H1 (cell line): ENCODE results near the gene SRI. TPM values are rescaled to one million over a fixed set of nuclear protein-coding genes. Genes with fewer than 3 reads are reported as not detected.

Experiments used
- CTCF ChIA-PET: fragments of 300-600 bp; sonication (Branson Sonifier 250); formaldehyde crosslinking; loops from one replicate; lab custom pipeline; 2021; ENCODE audit not compliant: partially characterized antibody; lab: Charles Lee
- POLR2A ChIA-PET: fragments of 300-600 bp; sonication (Branson Sonifier 250); formaldehyde crosslinking; loops from one replicate; lab custom pipeline; 2021; ENCODE audit warnings: inconsistent platforms; ENCODE audit not compliant: partially characterized antibody; lab: Charles Lee
- DNase-seq, 2 experiments: peaks; one replicate each; pipeline versions ENCODE4 v3.0.0 to v3.0.0-alpha.2; 2010 to 2022; ENCODE audit warnings: low spot score in 2 of 2, low read depth in 1 of 2, mixed read lengths in 1 of 2
- FAIRE-seq: peaks from 2 replicates; lab custom pipeline; 2011; peaks lifted over from hg19 to GRCh38; lab: Jason Lieb, UNC
- H2AFZ ChIP-seq: 2 replicates; pipeline ENCODE4 v1.8.1; 2012; ENCODE audit warnings: low read length, inconsistent platforms
- H2AK5ac ChIP-seq: 2 replicates; pipeline ENCODE4 v1.6.1; 2013; ENCODE audit warnings: low read depth, low read length
- H2BK120ac ChIP-seq: replicated peaks from 2 replicates; pipeline ENCODE3; 2013; ENCODE audit warnings: low read depth, low read length, inconsistent platforms
- H2BK12ac ChIP-seq: 2 replicates; pipeline ENCODE4 v1.6.1; 2013; ENCODE audit warnings: low read depth, low read length
- H2BK15ac ChIP-seq: 2 replicates; pipeline ENCODE4 v1.6.1; 2013; ENCODE audit warnings: low read length
- H2BK20ac ChIP-seq: 2 replicates; pipeline ENCODE4 v1.6.1; 2013; ENCODE audit warnings: low read length
- H2BK5ac ChIP-seq: 2 replicates; pipeline ENCODE4 v1.6.1; 2013; ENCODE audit warnings: low read depth, low read length
- H3K14ac ChIP-seq: 2 replicates; pipeline ENCODE4 v1.6.1; 2013; ENCODE audit warnings: inconsistent platforms; ENCODE audit not compliant: insufficient read length
- H3K18ac ChIP-seq: 2 replicates; pipeline ENCODE4 v1.6.1; 2013; ENCODE audit warnings: low read length; ENCODE audit errors: extremely low read depth
- H3K23ac ChIP-seq: 2 replicates; pipeline ENCODE4 v1.6.1; 2013; ENCODE audit warnings: inconsistent platforms; ENCODE audit not compliant: insufficient read length
- H3K23me2 ChIP-seq: 2 replicates; pipeline ENCODE4 v1.6.1; 2013; ENCODE audit warnings: low read depth, low read length
- H3K27ac ChIP-seq: 2 replicates; pipeline ENCODE4 v1.6.1; 2011; ENCODE audit warnings: low read depth, low read length, inconsistent platforms
- H3K27me3 ChIP-seq, 4 experiments: replicated peaks in 1 of 4; 1 replicate in 1 of 4; 2 replicates in 3 of 4; pipeline versions ENCODE4 v1.6.1 to v1.8.1; 2011 to 2013; ENCODE audit warnings: low read length in 3 of 4, mild to moderate bottlenecking in 3 of 4, inconsistent platforms in 2 of 4, mixed read lengths in 2 of 4, moderate library complexity in 1 of 4; ENCODE audit not compliant: control insufficient read depth in 3 of 4, insufficient read depth in 3 of 4; ENCODE audit errors: extremely low read depth in 1 of 4
- H3K36me3 ChIP-seq, 4 experiments: 2 replicates each; pipeline versions ENCODE4 v1.6.1 to v1.8.1; 2011 to 2013; ENCODE audit warnings: mild to moderate bottlenecking in 4 of 4, low read length in 3 of 4, moderate library complexity in 2 of 4, control low read depth in 1 of 4, inconsistent platforms in 1 of 4; ENCODE audit not compliant: insufficient read depth in 4 of 4, control insufficient read depth in 2 of 4
- H3K4ac ChIP-seq: replicated peaks from 2 replicates; pipeline ENCODE3; 2013; ENCODE audit warnings: low read length, low read depth, mixed read lengths, inconsistent platforms; ENCODE audit not compliant: insufficient read length
- H3K4me1 ChIP-seq, 4 experiments: replicated peaks in 1 of 4; 1 replicate in 1 of 4; 2 replicates in 3 of 4; pipeline versions ENCODE4 v1.6.1 to v1.8.1; 2011 to 2013; ENCODE audit warnings: low read length in 3 of 4, inconsistent platforms in 2 of 4, mixed read lengths in 1 of 4; ENCODE audit not compliant: insufficient read depth in 4 of 4, control insufficient read depth in 3 of 4
- H3K4me2 ChIP-seq, 2 experiments: 2 replicates each; pipeline versions ENCODE4 v1.6.1 to v1.8.1; 2011 to 2013; ENCODE audit warnings: low read depth in 2 of 2, low read length in 2 of 2, control low read depth in 1 of 2, inconsistent platforms in 1 of 2, mild to moderate bottlenecking in 1 of 2; ENCODE audit not compliant: insufficient read depth in 1 of 2
- H3K4me3 ChIP-seq, 4 experiments: fragments of 200-600, 300-600 bp in 1 of 4; sonication (generic), shearing (Covaris generic), sonication (Bioruptor Twin) in 1 of 4; 2 replicates each; pipeline versions ENCODE4 v1.5.1 to v1.8.1; 2011 to 2016; ENCODE audit warnings: low read length in 4 of 4, low read depth in 3 of 4, control low read depth in 2 of 4, inconsistent platforms in 2 of 4, mild to moderate bottlenecking in 2 of 4, mixed read lengths in 1 of 4, moderate library complexity in 1 of 4; ENCODE audit not compliant: insufficient read depth in 2 of 4; ENCODE audit errors: extremely low read depth in 1 of 4
- H3K56ac ChIP-seq: replicated peaks from 2 replicates; pipeline ENCODE3; 2013; ENCODE audit warnings: low read depth, mild to moderate bottlenecking, mixed read lengths, low read length, inconsistent platforms; ENCODE audit not compliant: insufficient read length
- H3K79me1 ChIP-seq: 2 replicates; pipeline ENCODE4 v1.6.1; 2013; ENCODE audit warnings: low read depth, low read length, control low read depth
- H3K79me2 ChIP-seq, 2 experiments: 2 replicates each; pipeline versions ENCODE4 v1.6.1 to v1.8.1; 2012 to 2013; ENCODE audit warnings: low read length in 2 of 2, mild to moderate bottlenecking in 2 of 2, inconsistent platforms in 1 of 2; ENCODE audit not compliant: insufficient read depth in 2 of 2, control insufficient read depth in 1 of 2
- H3K9ac ChIP-seq, 4 experiments: replicated peaks in 1 of 4; 1 replicate in 1 of 4; 2 replicates in 3 of 4; pipeline versions ENCODE4 v1.6.1 to v1.8.1; 2011 to 2013; ENCODE audit warnings: low read depth in 3 of 4, low read length in 3 of 4, control low read depth in 2 of 4, mild to moderate bottlenecking in 2 of 4, moderate library complexity in 2 of 4, inconsistent platforms in 1 of 4; ENCODE audit errors: extremely low read depth in 1 of 4
- H3K9me3 ChIP-seq, 2 experiments: 2 replicates each; pipeline versions ENCODE4 v1.6.1 to v1.8.1; 2012 to 2013; ENCODE audit warnings: mild to moderate bottlenecking in 2 of 2, moderate library complexity in 2 of 2, control low read depth in 1 of 2, inconsistent platforms in 1 of 2, low read depth in 1 of 2, low read length in 1 of 2, mixed read lengths in 1 of 2; ENCODE audit not compliant: insufficient read depth in 2 of 2
- H4K20me1 ChIP-seq, 2 experiments: replicated peaks in 1 of 2; 2 replicates each; pipeline versions ENCODE3 to v1.8.1; 2011 to 2013; ENCODE audit warnings: inconsistent platforms in 2 of 2, low read length in 2 of 2, mild to moderate bottlenecking in 1 of 2; ENCODE audit not compliant: insufficient read depth in 2 of 2, control insufficient read depth in 1 of 2
- H4K5ac ChIP-seq: 2 replicates; pipeline ENCODE4 v1.6.1; 2013; ENCODE audit warnings: low read length, low read depth, mixed read lengths, inconsistent platforms; ENCODE audit not compliant: insufficient read length
- H4K8ac ChIP-seq: 2 replicates; pipeline ENCODE4 v1.8.0; 2013; ENCODE audit warnings: mild to moderate bottlenecking, moderate library complexity, low read length, inconsistent platforms; ENCODE audit not compliant: insufficient read depth; ENCODE audit errors: extremely low read depth
- H4K91ac ChIP-seq: replicated peaks from 2 replicates; pipeline ENCODE3; 2013; ENCODE audit warnings: low read length, mixed read lengths, inconsistent platforms; ENCODE audit not compliant: insufficient read length
- ATF3 ChIP-seq: IDR thresholded peaks from 2 replicates; pipeline ENCODE4 v1.6.1; 2011; ENCODE audit warnings: low read depth, mild to moderate bottlenecking, low read length; ENCODE audit not compliant: insufficient read depth
- BRCA1 ChIP-seq: IDR thresholded peaks from 2 replicates; pipeline ENCODE4 v1.6.1; 2012; ENCODE audit warnings: low read depth, low read length, improper control_type of control experiment
- KDM1A ChIP-seq: fragments of 200-600, 300-600 bp; sonication (generic); IDR thresholded peaks from 2 replicates; pipeline ENCODE4 v1.7.1; 2016; ENCODE audit warnings: mild to moderate bottlenecking, low read length, borderline replicate concordance
- MAFK ChIP-seq: IDR thresholded peaks from 2 replicates; pipeline ENCODE4 v1.6.1; 2012; ENCODE audit warnings: low read depth, mild to moderate bottlenecking, improper control_type of control experiment, low read length
- MAX ChIP-seq: IDR thresholded peaks from 2 replicates; pipeline ENCODE4 v1.6.1; 2012; ENCODE audit warnings: inconsistent platforms
- SP4 ChIP-seq: IDR thresholded peaks from 2 replicates; pipeline ENCODE4 v1.6.1; 2012; ENCODE audit warnings: low read length, inconsistent platforms
- SRF ChIP-seq: IDR thresholded peaks from 2 replicates; pipeline ENCODE4 v1.6.1; 2011; ENCODE audit warnings: mild to moderate bottlenecking, low read depth, low read length, moderate library complexity
- TCF12 ChIP-seq: IDR thresholded peaks from 2 replicates; pipeline ENCODE4 v1.6.1; 2011; ENCODE audit warnings: low read depth, mild to moderate bottlenecking, low read length
- WGBS, 2 experiments: shearing (Covaris generic) in 1 of 2; methylation state at CpG; one replicate each; pipeline versions ENCODE4 v1.1.6 to v1.1.7; 2013 to 2015; ENCODE audit warnings: low lambda C conversion rate in 2 of 2, mixed read lengths in 2 of 2, inconsistent platforms in 1 of 2, low coverage in 1 of 2, missing lambda C conversion rate in 1 of 2; ENCODE audit not compliant: insufficient replicate concordance in 2 of 2, insufficient coverage in 1 of 2, insufficient read length in 1 of 2; ENCODE audit errors: extremely low coverage in 1 of 2, missing lambda C conversion rate in 1 of 2; 5-methylcytosine and 5-hydroxymethylcytosine counted together
- polyA plus RNA-seq, 7 experiments: library from polyadenylated mRNA; depleted of rRNA in 3 of 7; stranded (reverse) in 5 of 7; unstranded in 2 of 7; fragments of >200 nt in 5 of 7; fragments of 200-250 nt in 2 of 7; gene quantifications; 1 replicate in 5 of 7; 2 replicates in 1 of 7; 4 replicates in 1 of 7; pipeline versions ENCODE4 v1.2.1 to v1.2.3, GENCODE V29; 2011 to 2013; ENCODE audit warnings: missing spikeins in 2 of 7, mixed read lengths in 2 of 7
- total RNA-seq: library from RNA; stranded (reverse); fragmentation: NEBNext Ultra II Directional; extraction: Animal tissue kit (Norgen Biotek cat#: 25700); gene quantifications from 2 replicates; pipeline ENCODE4 v1.2.1, GENCODE V29; 2021

SRI gene
- total and polyA plus RNA-seq, 2 of the 8 experiments (the other 6 are each of a cell fraction or from before 2014, with no cell fraction given): 118 to 170 TPM

GRCh38 chr7:88217675-88218428, 2.0 kb downstream of the SRI start:
- Histone ChIP-seq H3K27me3 (no peaks in the 10 kb centered on the region), H3K79me2 (peaks cover 0 to 28% of the 10 kb centered on the region in 2 experiments; a peak in 2 of 4 replicates), H2BK120ac (no peak overlapping the region), H3K4ac (no peak overlapping the region), H3K27ac (no peak overlapping the region), H3K36me3 (peaks cover 0 to 16% (median 3%) of the 10 kb centered on the region in 4 experiments; a peak in 4 of 8 replicates), H3K4me2 (peak overlapping the region; percentile 84), H2BK12ac (no peak overlapping the region), H4K8ac (no peak overlapping the region), H3K79me1 (no peaks in the 10 kb centered on the region; the same call in 1 of the 2 replicates), H3K4me1 (peaks cover 3 to 21% (median 12%) of the 10 kb centered on the region in 4 experiments), H4K5ac (no peak overlapping the region), H2BK5ac (no peak overlapping the region), H2AFZ (no peak overlapping the region), H2AK5ac (no peak overlapping the region), H2BK15ac (no peak overlapping the region), H3K23ac (no peak overlapping the region), H4K20me1 (peaks cover 3 to 6% of the 10 kb centered on the region in 2 experiments), H3K18ac (no peak overlapping the region), H2BK20ac (no peak overlapping the region), H3K23me2 (peaks cover 10% of the 10 kb centered on the region), H3K56ac (no peak overlapping the region), H3K4me3 (peak overlapping the region in 3 of 4 experiments; percentile 19 to 82 (median 75); a peak in 5 of 8 replicates), H4K91ac (no peak overlapping the region), H3K14ac (no peak overlapping the region), H3K9me3 (no peaks in the 10 kb centered on the region), H3K9ac (no peak overlapping the region)
- FAIRE-seq (no peak), DNase-seq (no peak)
- WGBS, 2 experiments: 19% methylated on average over 1 of the region's 1 CpG; no CpG with 5 or more reads in 1 of the 2 experiments
- CTCF ChIA-PET: interaction anchor here (0.5 to 1.6 kb wide), 3 partner anchors 9 to 296 kb away, joined by 3 to 4 read pairs (median 4); no protein-coding TSS in a partner anchor
- TF ChIP-seq BRCA1 (no peak), SRF (peak; percentile 61; the same call in 1 of the 2 replicates), SP4 (no peak), ATF3 (no peak), MAFK (no peak), MAX (no peak), TCF12 (no peak), KDM1A (no peak)
- POLR2A ChIA-PET: no interaction called here
